ENCODE measurements around the gene FOXL3.
A peak's percentile ranks its signal among the peaks of the same experiment; 100 is the strongest.

Gene FOXL3

GRCh38 chr7:332646-333392 lies 42.8 kb downstream of the FOXL3 start (continued):
- TF ChIP-seq ZNF704 (tag by site-specific recombination; IDR thresholded peaks at IDR 0.05) (no peak), ZNF510 (tag by site-specific recombination; IDR thresholded peaks at IDR 0.05; ENCODE audit: insufficient replicate concordance) (no peak), ZNF48 (tag by site-specific recombination; IDR thresholded peaks at IDR 0.05) (no peak), ZBTB6 (tag by site-specific recombination; IDR thresholded peaks at IDR 0.05) (no peak), ZNF138 (tag by site-specific recombination; IDR thresholded peaks at IDR 0.05; ENCODE audit: borderline replicate concordance) (no peak), ZNF776 (tag by site-specific recombination; IDR thresholded peaks at IDR 0.05; ENCODE audit: borderline replicate concordance) (no peak), GLIS1 (tag by site-specific recombination; IDR thresholded peaks at IDR 0.05) (peak; percentile 52), ZNF571 (tag by site-specific recombination; IDR thresholded peaks at IDR 0.05) (no peak), SP7 (tag by site-specific recombination; IDR thresholded peaks at IDR 0.05) (peak; percentile 56), ZNF555 (tag by site-specific recombination; conservative IDR thresholded peaks at IDR 0.05) (no peak), ZBTB17 (tag by site-specific recombination; IDR thresholded peaks at IDR 0.05) (no peak), PRDM2 (tag by site-specific recombination; IDR thresholded peaks at IDR 0.05; ENCODE audit: borderline replicate concordance) (no peak), YY1 (tag by site-specific recombination; IDR thresholded peaks at IDR 0.05) (no peak), GFI1B (tag by site-specific recombination; IDR thresholded peaks at IDR 0.05) (no peak), ZNF23 (tag by site-specific recombination; IDR thresholded peaks at IDR 0.05; ENCODE audit: borderline replicate concordance) (no peak), ZBTB44 (tag by site-specific recombination; IDR thresholded peaks at IDR 0.05) (no peak), ZSCAN5A (tag by site-specific recombination; IDR thresholded peaks at IDR 0.05) (no peak), ZNF658 (tag by site-specific recombination; IDR thresholded peaks at IDR 0.05) (no peak), SCRT1 (tag by site-specific recombination; IDR thresholded peaks at IDR 0.05; ENCODE audit: borderline replicate concordance) (no peak), ZNF248 (tag by site-specific recombination; IDR thresholded peaks at IDR 0.05) (no peak), ZNF133 (tag by site-specific recombination; IDR thresholded peaks at IDR 0.05) (no peak), ZNF514 (tag by site-specific recombination; IDR thresholded peaks at IDR 0.05) (no peak), BCL11A (tag by site-specific recombination; IDR thresholded peaks at IDR 0.05; ENCODE audit: low read depth) (no peak), ZNF121 (tag by site-specific recombination; IDR thresholded peaks at IDR 0.05) (no peak), GLI2 (tag by site-specific recombination; IDR thresholded peaks at IDR 0.05; ENCODE audit: borderline replicate concordance, low read depth) (no peak), ZNF549 (tag by site-specific recombination; IDR thresholded peaks at IDR 0.05) (no peak), KLF17 (tag by site-specific recombination; IDR thresholded peaks at IDR 0.05) (0 out of 2 replicates have a peak, but pooled peaks have one; percentile 55), MZF1 (tag by site-specific recombination; IDR thresholded peaks at IDR 0.05; ENCODE audit: borderline replicate concordance) (no peak)
